ENCODE measurements around the gene KLF4.

KLF4 gene

DNA sequence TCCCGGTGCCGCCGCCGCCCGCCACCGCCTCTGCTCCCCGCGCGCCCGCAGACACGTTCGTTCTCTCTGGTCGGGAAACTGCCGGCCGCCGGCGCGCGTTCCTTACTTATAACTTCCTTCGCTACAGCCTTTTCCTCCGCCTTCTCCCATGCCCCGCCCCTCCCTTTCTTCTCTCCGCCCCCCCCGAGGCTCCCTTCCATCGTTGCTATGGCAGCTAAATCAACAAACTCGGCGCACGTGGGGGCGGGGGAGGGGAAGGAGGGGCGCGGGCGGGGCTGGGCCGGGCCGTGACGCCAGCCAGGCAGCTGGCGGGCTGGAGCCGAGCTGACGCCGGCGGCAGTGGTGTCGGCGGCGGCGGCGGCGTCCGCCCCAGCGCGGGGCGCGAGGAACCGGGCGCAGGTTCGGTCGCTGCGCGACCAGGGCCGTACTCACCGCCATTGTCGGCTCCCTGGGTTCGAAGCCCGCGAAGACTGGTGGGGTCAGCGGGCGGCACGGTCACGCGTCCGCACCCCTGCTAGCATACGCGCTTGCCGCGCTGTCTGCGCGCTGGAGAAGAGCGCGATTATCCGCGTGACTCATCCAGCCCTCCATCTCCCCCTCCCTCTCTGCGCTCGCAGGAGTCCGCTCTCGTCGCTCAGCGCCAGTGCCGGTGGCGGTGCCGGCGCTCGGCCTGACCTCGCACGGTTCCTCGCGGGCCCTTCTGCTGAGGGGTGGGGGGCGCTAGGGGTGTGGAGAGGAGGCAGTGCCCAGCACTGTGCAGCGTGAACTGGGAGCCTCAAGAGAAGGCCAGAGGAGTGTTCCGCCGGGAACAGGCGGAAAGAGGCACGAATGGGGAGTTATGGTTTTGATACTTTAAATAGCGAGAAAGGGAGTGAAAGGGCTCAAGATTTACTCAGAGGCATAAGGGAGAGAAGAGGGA lies at the start of gene KLF4:
TSS of gene KLF4 (minus strand) at position 83 of the 919 bp plus-strand sequence. CDS start 597 bp downstream, outside the sequence.
- H3K27me3 ChIP-seq (ENCODE audit: control insufficient read depth, insufficient read depth, low read length) = no peaks in the 10 kb centered on the region
- H3K36me3 ChIP-seq (ENCODE audit: control insufficient read depth, insufficient read depth, low read length) = peaks cover 7% of the 10 kb centered on the region
- peaks cover 4% of the 10 kb centered on the region for H3K4me1 ChIP-seq (ENCODE audit: control insufficient read depth, insufficient read depth, low read length)
- peak within 1 kb of the TSS; percentile 81 for H3K27ac ChIP-seq (ENCODE audit: low read depth, low read length)
- peak within 1 kb of the TSS; percentile 46 for H3K9ac ChIP-seq (ENCODE audit: low read length)
- peak within 1 kb of the TSS; percentile 75 for H3K4me3 ChIP-seq (ENCODE audit: low read length)

DNA sequence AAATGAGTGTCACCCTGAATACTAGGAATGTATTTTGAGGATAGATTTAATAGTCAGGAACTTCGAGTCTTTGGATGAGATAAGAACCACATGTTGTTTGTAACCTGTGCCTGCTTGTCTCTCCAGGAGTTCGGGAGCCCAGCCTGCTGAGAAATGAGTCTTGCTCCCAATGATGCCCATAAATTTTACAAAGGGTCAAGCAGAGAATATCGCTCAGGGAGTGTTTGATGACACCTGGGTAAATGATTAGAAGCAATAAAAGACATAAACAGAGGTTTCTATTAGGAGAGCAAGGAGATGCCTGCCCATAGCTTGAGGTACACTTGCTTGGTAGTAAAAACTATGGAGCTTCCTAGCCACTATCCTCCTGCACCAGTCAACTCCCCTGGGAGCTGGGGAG lies 46.9 kb upstream of the KLF4 start:
- no peak overlapping the region for H3K4me3 ChIP-seq (ENCODE audit: low read length)

DNA sequence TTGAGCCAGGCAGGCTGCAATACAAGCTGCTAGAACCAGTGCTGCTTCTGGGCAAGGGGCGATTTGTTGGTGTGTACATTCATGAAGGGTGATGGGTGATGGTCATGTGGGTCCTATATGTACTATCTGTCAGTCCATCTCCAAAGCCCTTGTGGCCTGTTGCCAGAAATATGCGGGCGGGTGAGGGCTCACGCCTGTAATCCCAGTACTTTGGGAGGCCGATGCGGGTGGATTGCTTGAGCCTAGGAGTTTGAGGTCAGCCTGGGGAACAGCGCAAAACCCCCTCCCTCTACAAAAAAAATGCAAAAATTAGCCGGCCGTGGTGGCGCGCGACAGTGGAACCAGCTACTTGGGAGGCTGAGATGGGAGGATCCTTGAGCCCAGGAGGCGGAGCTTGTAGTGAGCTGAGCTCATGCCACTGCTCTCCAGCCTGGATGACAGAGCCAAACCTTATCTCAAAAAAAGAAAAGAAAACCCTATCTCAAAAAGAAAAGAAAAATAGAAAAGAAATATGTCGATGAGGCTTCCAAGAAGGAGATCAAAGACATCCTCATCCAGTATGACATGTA lies 45.0 kb upstream of the KLF4 start:
- Histone ChIP-seq H3K4me3 (ENCODE audit: low read length) (no peak overlapping the region), H3K27ac (ENCODE audit: low read depth, low read length) (no peak overlapping the region), H3K4me1 (ENCODE audit: control insufficient read depth, insufficient read depth, low read length) (no peaks in the 10 kb centered on the region), H3K36me3 (ENCODE audit: control insufficient read depth, insufficient read depth, low read length) (no peaks in the 10 kb centered on the region), H3K9ac (ENCODE audit: low read length) (no peak overlapping the region), H3K27me3 (ENCODE audit: control insufficient read depth, insufficient read depth, low read length) (no peaks in the 10 kb centered on the region)

More for the DNA sequence above, 46.9 kb upstream of the KLF4 start:
- no peak overlapping the region for H3K27ac ChIP-seq (ENCODE audit: low read depth, low read length)
- no peaks in the 10 kb centered on the region for H3K27me3 ChIP-seq (ENCODE audit: control insufficient read depth, insufficient read depth, low read length)
- no peaks in the 10 kb centered on the region for H3K36me3 ChIP-seq (ENCODE audit: control insufficient read depth, insufficient read depth, low read length)
- no peak overlapping the region for H3K9ac ChIP-seq (ENCODE audit: low read length)
- H3K4me1 ChIP-seq (ENCODE audit: control insufficient read depth, insufficient read depth, low read length) = no peaks in the 10 kb centered on the region

DNA sequence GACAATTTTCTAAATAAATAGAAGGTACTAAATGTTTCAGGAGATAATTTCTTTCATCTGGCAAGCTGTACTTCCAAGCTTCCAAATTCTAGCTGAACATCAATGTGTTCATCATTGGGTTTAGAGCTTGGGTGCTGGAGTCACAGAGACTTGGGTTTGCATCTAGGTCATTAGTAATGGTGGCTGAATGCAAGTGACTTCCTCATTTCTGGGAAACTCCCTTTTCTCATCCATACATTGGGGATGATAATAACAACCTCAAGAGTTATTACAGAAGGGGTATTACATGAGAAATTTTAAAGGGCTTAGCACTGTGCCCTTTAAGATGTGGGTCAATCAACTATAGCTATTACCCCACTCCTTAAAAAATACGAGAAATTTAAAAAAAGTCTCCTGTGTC lies 41.1 kb upstream of the KLF4 start:
- H3K36me3 ChIP-seq (ENCODE audit: control insufficient read depth, insufficient read depth, low read length) = no peaks in the 10 kb centered on the region
- H3K4me1 ChIP-seq (ENCODE audit: control insufficient read depth, insufficient read depth, low read length) = no peaks in the 10 kb centered on the region
- H3K27ac ChIP-seq (ENCODE audit: low read depth, low read length) = no peak overlapping the region
- no peak overlapping the region for H3K4me3 ChIP-seq (ENCODE audit: low read length)
- no peaks in the 10 kb centered on the region for H3K27me3 ChIP-seq (ENCODE audit: control insufficient read depth, insufficient read depth, low read length)
- H3K9ac ChIP-seq (ENCODE audit: low read length) = no peak overlapping the region

DNA sequence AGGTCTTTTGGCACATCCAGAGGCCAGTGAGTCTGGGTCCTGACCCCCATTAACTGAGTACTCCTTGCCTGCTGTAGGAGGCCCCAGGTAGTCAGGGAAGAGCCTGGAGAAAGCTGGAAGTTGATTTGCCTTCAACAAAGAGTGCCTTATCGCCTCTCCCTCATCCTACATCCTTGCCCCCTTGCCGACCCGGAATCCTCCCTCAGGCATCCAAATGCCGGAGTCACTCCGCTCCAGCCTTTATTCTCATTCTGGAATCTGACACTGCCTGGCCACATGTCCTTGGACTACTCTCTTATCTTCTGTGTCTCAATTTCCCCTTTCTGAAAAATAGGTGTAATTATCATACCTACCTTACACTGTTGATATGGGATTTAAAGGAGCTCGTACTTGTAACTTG lies 39.1 kb upstream of the KLF4 start:
- no peaks in the 10 kb centered on the region for H3K36me3 ChIP-seq (ENCODE audit: control insufficient read depth, insufficient read depth, low read length)
- no peaks in the 10 kb centered on the region for H3K27me3 ChIP-seq (ENCODE audit: control insufficient read depth, insufficient read depth, low read length)
- no peak overlapping the region for H3K9ac ChIP-seq (ENCODE audit: low read length)
- H3K4me3 ChIP-seq (ENCODE audit: low read length) = no peak overlapping the region
- no peak overlapping the region for H3K27ac ChIP-seq (ENCODE audit: low read depth, low read length)
- H3K4me1 ChIP-seq (ENCODE audit: control insufficient read depth, insufficient read depth, low read length) = no peaks in the 10 kb centered on the region

DNA sequence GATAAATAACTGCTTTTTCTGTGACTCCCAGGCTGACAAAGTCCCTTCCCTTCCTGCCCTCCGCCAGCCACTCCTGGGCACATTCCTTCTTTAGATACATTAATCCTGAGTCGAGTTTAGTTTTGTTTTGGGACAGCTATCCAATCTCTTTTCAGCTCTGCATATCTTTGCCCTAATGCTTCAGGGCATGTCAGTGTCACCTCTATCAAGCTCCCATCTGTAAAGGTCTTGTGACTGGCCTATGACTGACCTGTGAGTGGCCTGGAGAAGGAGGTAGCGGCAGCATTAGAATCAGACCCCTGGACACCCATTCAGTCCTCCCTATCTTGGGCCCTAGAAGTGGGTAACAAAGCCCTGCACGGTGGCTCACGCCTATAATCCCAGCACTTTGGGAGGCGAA lies 34.0 kb upstream of the KLF4 start:
- no peaks in the 10 kb centered on the region for H3K36me3 ChIP-seq (ENCODE audit: control insufficient read depth, insufficient read depth, low read length)
- H3K27ac ChIP-seq (ENCODE audit: low read depth, low read length) = no peak overlapping the region
- no peak overlapping the region for H3K9ac ChIP-seq (ENCODE audit: low read length)
- no peaks in the 10 kb centered on the region for H3K4me1 ChIP-seq (ENCODE audit: control insufficient read depth, insufficient read depth, low read length)
- H3K4me3 ChIP-seq (ENCODE audit: low read length) = no peak overlapping the region
- no peaks in the 10 kb centered on the region for H3K27me3 ChIP-seq (ENCODE audit: control insufficient read depth, insufficient read depth, low read length)

DNA sequence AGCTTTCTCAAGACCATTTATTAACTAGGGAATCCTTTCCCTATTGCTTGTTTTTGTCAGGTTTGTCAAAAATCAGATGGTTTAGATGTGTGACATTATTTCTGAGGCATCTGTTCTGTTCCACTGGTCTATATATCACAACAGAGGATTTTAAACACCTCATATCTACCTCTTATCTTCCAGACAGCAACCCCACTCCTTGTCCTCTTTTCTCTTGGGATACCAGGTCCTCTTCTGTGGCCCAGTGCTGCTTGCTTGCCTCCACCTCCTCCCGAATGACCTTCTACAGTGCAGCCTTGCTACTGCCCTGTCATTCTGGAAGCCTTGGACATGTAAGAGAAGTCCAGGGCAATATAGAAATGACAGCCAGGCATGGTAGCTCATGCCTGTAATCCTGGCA lies 30.6 kb upstream of the KLF4 start:
- no peaks in the 10 kb centered on the region for H3K27me3 ChIP-seq (ENCODE audit: control insufficient read depth, insufficient read depth, low read length)
- no peak overlapping the region for H3K4me3 ChIP-seq (ENCODE audit: low read length)
- no peak overlapping the region for H3K9ac ChIP-seq (ENCODE audit: low read length)
- H3K4me1 ChIP-seq (ENCODE audit: control insufficient read depth, insufficient read depth, low read length) = no peaks in the 10 kb centered on the region
- no peak overlapping the region for H3K27ac ChIP-seq (ENCODE audit: low read depth, low read length)
- H3K36me3 ChIP-seq (ENCODE audit: control insufficient read depth, insufficient read depth, low read length) = no peaks in the 10 kb centered on the region

DNA sequence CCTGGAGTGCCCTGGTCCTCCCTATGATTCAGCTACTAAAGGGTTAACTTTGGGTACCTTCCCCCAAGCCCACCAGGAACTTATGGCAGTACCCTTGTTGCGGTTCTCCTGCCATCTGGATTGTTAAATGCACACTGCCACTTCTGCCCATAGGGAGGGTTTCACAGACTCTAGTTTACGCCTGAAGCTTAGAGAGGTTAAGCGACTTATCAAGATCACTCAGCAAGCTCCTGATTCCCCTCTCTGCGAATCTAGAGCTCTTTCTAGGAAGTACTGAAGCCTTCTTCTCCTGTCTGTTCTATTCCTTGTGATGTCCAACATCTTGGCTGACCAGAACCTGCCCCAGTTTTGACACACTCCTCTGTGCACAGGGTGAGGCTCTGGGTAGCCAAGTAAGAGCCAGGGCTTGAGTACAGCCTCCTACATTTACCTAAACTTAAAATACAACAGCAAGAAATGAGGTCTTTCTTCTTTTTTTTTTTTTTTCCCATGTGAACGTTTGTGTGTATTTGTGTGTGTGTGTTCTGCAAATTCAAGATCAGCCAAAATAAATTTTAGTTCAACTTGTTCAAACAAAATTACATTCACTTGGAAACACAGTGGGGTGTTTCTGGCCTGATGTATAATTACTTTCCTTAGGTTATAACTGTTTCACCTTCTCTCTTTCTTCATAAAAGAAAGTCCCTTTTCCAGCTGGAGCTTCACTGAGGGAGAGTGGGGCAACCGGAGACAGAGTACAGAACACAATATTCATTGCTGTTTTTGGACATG lies 28.7 kb upstream of the KLF4 start:
- Histone ChIP-seq H3K27ac (ENCODE audit: low read depth, low read length) (no peak overlapping the region), H3K9ac (ENCODE audit: low read length) (no peak overlapping the region), H3K27me3 (ENCODE audit: control insufficient read depth, insufficient read depth, low read length) (no peaks in the 10 kb centered on the region), H3K36me3 (ENCODE audit: control insufficient read depth, insufficient read depth, low read length) (no peaks in the 10 kb centered on the region), H3K4me3 (ENCODE audit: low read length) (no peak overlapping the region), H3K4me1 (ENCODE audit: control insufficient read depth, insufficient read depth, low read length) (no peaks in the 10 kb centered on the region)

DNA sequence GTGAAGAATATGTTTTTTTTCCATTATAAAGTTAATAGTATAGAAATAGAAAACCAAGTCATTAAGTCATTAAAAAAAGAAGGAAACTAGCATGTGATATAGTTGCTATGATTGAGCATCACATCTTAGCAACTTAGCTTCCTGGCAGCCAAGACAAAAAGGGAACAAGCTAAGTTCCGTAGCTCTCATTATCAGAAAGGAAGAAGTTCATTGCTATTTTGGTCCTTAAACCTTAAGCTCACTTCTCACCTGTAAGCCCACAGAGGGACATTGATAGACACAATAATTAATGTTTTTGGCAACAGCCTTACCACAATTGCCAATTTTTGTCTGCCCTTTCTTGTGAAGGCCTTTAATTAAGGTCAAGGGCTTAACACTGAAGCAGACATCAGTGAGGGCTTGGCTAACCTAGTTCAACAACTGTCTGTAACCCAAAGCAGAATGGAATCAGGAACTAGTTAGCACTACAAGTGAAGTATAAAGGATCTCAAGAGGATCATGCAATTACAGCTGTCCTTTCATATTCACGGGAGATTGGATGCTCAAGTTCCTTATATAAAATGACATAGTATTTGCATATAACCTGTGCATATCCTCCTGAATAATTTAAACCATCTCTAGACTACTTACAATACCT lies 24.0 kb upstream of the KLF4 start:
- H3K4me3 ChIP-seq (ENCODE audit: low read length) = no peak overlapping the region
- H3K4me1 ChIP-seq (ENCODE audit: control insufficient read depth, insufficient read depth, low read length) = no peaks in the 10 kb centered on the region
- no peaks in the 10 kb centered on the region for H3K27me3 ChIP-seq (ENCODE audit: control insufficient read depth, insufficient read depth, low read length)
- H3K9ac ChIP-seq (ENCODE audit: low read length) = no peak overlapping the region
- H3K27ac ChIP-seq (ENCODE audit: low read depth, low read length) = no peak overlapping the region
- H3K36me3 ChIP-seq (ENCODE audit: control insufficient read depth, insufficient read depth, low read length) = no peaks in the 10 kb centered on the region

DNA sequence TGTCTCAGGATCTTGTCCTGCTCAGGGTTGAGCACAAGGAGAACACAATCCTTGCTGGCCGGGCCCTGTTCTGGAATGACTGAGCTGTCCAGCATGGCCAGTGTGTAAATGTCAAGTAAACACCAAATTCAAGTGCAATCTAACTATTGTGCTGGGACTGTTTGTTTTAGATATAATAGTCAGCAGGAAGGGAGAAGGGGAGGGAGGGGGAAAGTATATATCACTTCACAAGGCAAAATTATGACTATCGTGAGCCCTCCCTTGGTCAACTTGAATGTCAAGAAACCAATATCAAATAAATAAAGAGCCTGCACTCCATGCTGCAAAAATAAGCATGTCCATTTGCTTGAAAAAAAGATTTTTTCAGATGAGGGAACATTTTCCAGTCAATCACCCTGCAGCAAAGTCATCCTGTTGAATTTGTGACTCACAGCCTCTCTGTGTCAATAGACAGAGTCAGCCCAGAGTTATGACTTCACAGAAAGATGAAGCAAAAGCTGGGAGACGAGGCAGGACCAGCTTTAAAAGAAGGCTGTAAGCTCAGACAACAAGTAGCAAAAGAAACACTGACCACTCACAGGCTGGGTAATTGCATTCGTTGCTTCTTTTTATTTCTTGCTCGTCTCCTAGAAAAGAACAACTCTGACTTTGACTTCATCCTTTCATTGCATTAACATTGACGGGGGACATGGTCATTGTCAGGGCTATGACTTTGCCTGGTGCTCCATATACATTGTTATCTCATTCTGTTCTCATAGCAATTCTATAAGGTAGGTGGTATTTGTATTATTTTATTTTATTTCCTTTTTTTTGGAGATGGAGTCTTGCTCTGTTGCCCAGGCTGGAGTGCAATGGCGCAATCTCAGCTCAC lies 15.3 kb upstream of the KLF4 start:
- Histone ChIP-seq H3K9ac (ENCODE audit: low read length) (no peak overlapping the region), H3K36me3 (ENCODE audit: control insufficient read depth, insufficient read depth, low read length) (no peaks in the 10 kb centered on the region), H3K4me3 (ENCODE audit: low read length) (no peak overlapping the region), H3K27ac (ENCODE audit: low read depth, low read length) (no peak overlapping the region), H3K4me1 (ENCODE audit: control insufficient read depth, insufficient read depth, low read length) (no peaks in the 10 kb centered on the region), H3K27me3 (ENCODE audit: control insufficient read depth, insufficient read depth, low read length) (no peaks in the 10 kb centered on the region)

DNA sequence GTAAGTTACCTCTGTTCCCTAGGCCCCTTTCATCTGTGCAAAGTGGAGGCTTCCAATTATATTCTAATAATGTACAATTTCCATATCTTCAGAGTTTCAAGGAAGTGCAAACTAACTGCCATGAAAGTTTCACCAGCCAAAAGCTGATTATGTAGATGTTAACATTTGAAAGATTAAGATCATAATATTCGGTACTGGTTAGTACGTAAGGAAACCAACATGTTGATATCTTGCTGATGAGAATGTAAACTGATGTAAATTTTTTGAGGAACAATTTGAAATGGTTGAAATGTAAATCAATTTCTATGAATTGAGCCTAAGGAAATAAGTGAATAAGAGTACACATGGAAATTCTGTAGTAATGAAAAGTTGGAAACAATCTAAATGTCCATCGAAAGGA lies 12.9 kb upstream of the KLF4 start:
- H3K36me3 ChIP-seq (ENCODE audit: control insufficient read depth, insufficient read depth, low read length) = no peaks in the 10 kb centered on the region
- no peak overlapping the region for H3K4me3 ChIP-seq (ENCODE audit: low read length)
- no peaks in the 10 kb centered on the region for H3K4me1 ChIP-seq (ENCODE audit: control insufficient read depth, insufficient read depth, low read length)
- no peak overlapping the region for H3K9ac ChIP-seq (ENCODE audit: low read length)
- H3K27ac ChIP-seq (ENCODE audit: low read depth, low read length) = no peak overlapping the region
- H3K27me3 ChIP-seq (ENCODE audit: control insufficient read depth, insufficient read depth, low read length) = no peaks in the 10 kb centered on the region

All from rectal smooth muscle tissue (tissue), 1 donor.